Measurements from ENCODE around the gene KMT2E. TPM values are rescaled to one million over a fixed set of nuclear protein-coding genes. Genes with fewer than 3 reads are reported as not detected.

Gene KMT2E
- total RNA-seq, 2 donors from 2014 or later = 83.7 to 102 TPM

DNA sequence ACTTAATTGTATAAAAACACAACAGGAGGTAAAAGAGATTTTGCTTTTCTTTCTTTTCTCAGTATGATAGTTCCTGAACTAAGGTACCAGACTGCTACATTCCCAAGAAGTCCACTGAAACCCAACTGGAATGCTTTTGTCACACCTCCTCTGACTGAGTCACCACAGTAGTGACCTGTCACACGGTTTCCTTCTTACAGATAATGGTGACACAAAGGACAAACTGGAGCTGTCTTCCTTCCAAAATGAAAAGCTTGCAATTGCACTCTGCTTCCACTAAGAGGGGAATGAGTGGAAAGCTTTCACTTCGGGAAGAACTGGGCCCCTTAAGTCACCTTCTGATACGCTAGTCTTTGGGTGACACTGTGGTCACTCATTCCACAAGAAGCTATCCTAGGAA, 122.2 kb downstream of the KMT2E start:
- intact Hi-C loops (cut with DNase I) = loop anchor here (10.0 kb wide), 1 partner anchor 199 kb away; no protein-coding TSS in a partner anchor
- H3K9me3 ChIP-seq = no peaks in the 10 kb centered on the region
- no peak overlapping the region for H3K4me3 ChIP-seq
- H3K4me1 ChIP-seq (replicated peaks) = no peaks in the 10 kb centered on the region
- DNase-seq (ENCODE audit: low spot score) = no peak
- no peak for TF ChIP-seq POLR2A (IDR thresholded peaks at IDR 0.05)
- 84% methylated on average over 3 of the region's 3 CpGs for WGBS
- no peak overlapping the region for H3K27ac ChIP-seq
- H3K27me3 ChIP-seq (replicated peaks; ENCODE audit: insufficient read depth) = no peaks in the 10 kb centered on the region
- no peaks in the 10 kb centered on the region for H3K36me3 ChIP-seq

DNA sequence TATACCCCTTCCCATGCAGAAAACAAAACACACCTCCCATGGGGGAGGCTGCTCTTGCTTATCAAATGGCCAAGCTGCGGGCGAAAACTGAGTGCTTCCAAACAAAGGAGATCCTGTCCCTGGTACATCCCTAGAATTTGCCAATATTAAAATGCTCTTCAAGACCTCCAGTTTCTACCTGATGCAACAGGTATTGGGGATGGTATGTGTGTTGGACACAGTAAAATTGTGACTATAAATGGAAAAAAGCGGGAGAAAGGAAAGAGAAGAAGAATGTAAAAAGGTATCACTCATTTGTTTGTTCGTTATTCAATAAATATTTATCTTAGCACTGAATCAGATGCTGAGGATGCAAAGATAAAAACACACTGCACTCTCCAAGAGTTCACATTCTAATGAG, 123.9 kb downstream of the KMT2E start:
- H3K36me3 ChIP-seq = no peaks in the 10 kb centered on the region
- TF ChIP-seq POLR2A (IDR thresholded peaks at IDR 0.05) (no peak), POLR2AphosphoS5 (IDR thresholded peaks at IDR 0.05) (no peak)
- TF ChIP-seq, protein P1, sequence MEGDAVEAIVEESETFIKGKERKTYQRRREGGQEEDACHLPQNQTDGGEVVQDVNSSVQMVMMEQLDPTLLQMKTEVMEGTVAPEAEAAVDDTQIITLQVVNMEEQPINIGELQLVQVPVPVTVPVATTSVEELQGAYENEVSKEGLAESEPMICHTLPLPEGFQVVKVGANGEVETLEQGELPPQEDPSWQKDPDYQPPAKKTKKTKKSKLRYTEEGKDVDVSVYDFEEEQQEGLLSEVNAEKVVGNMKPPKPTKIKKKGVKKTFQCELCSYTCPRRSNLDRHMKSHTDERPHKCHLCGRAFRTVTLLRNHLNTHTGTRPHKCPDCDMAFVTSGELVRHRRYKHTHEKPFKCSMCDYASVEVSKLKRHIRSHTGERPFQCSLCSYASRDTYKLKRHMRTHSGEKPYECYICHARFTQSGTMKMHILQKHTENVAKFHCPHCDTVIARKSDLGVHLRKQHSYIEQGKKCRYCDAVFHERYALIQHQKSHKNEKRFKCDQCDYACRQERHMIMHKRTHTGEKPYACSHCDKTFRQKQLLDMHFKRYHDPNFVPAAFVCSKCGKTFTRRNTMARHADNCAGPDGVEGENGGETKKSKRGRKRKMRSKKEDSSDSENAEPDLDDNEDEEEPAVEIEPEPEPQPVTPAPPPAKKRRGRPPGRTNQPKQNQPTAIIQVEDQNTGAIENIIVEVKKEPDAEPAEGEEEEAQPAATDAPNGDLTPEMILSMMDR (IDR thresholded peaks at IDR 0.05) = no peak
- H3K27me3 ChIP-seq (replicated peaks; ENCODE audit: insufficient read depth) = no peaks in the 10 kb centered on the region
- WGBS = 90% methylated on average over 4 of the region's 4 CpGs
- H3K27ac ChIP-seq = no peak overlapping the region
- intact Hi-C loops (cut with DNase I) = loop anchor here (10.0 kb wide), 1 partner anchor 197 kb away; no protein-coding TSS in a partner anchor
- no peak overlapping the region for H3K4me3 ChIP-seq
- H3K4me1 ChIP-seq (replicated peaks) = no peaks in the 10 kb centered on the region
- DNase-seq (ENCODE audit: low spot score) = no peak
- no peaks in the 10 kb centered on the region for H3K9me3 ChIP-seq

- intact Hi-C loops (cut with DNase I) = loop anchor here (10.0 kb wide), 1 partner anchor 195 kb away; no protein-coding TSS in a partner anchor
- Histone ChIP-seq H3K27me3 (replicated peaks; ENCODE audit: insufficient read depth) (no peaks in the 10 kb centered on the region), H3K27ac (no peak overlapping the region), H3K36me3 (no peaks in the 10 kb centered on the region), H3K4me1 (replicated peaks) (no peaks in the 10 kb centered on the region), H3K9me3 (no peaks in the 10 kb centered on the region), H3K4me3 (no peak overlapping the region)
- TF ChIP-seq POLR2A (IDR thresholded peaks at IDR 0.05) (no peak), POLR2AphosphoS5 (IDR thresholded peaks at IDR 0.05) (no peak)
- TF ChIP-seq, protein P1 (IDR thresholded peaks at IDR 0.05) = no peak
- no peak for DNase-seq (ENCODE audit: low spot score)
Observed at GRCh38 chr7:105139381-105139780, 125.4 kb downstream of the KMT2E start.

DNA sequence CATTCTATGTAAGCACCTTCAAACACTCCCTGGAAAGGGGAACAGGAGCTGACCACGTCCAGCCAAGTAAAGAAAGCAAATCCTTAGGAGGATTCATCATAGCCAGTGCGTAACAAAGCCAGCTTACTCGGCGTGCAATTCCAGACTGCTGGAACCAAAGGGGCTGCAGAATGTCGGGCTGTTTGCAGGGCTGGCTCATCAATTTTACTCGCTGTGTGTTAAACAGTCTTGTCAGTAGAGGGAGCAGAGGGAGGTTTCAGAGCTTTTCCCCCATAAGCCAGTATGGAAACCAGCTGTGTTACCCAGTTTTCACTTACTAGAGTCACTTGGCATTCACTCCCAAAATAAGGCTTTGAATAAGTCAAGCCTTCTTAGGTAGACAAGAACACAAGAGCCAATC, 127.1 kb downstream of the KMT2E start:
- H3K27me3 ChIP-seq (replicated peaks; ENCODE audit: insufficient read depth) = no peaks in the 10 kb centered on the region
- no peaks in the 10 kb centered on the region for H3K4me1 ChIP-seq (replicated peaks)
- no peaks in the 10 kb centered on the region for H3K9me3 ChIP-seq
- no peak overlapping the region for H3K4me3 ChIP-seq
- TF ChIP-seq POLR2A (IDR thresholded peaks at IDR 0.05) = no peak
- TF ChIP-seq, protein P1 (IDR thresholded peaks at IDR 0.05) = peak in 1 of 4 experiments; percentile 7
- no peak for DNase-seq (ENCODE audit: low spot score)
- no peak overlapping the region for H3K27ac ChIP-seq
- intact Hi-C loops (cut with DNase I) = no loop called here
- H3K36me3 ChIP-seq = no peaks in the 10 kb centered on the region
- WGBS = 76% methylated on average over 6 of the region's 6 CpGs

- H3K27ac ChIP-seq = no peak overlapping the region
- no peaks in the 10 kb centered on the region for H3K27me3 ChIP-seq (replicated peaks; ENCODE audit: insufficient read depth)
- H3K36me3 ChIP-seq = no peaks in the 10 kb centered on the region
- TF ChIP-seq POLR2A (IDR thresholded peaks at IDR 0.05) (no peak), POLR2AphosphoS5 (IDR thresholded peaks at IDR 0.05) (no peak)
- TF ChIP-seq, protein P1 (IDR thresholded peaks at IDR 0.05) = no peak
- DNase-seq (ENCODE audit: low spot score) = no peak
- WGBS = 65% methylated on average over 3 of the region's 3 CpGs
- H3K9me3 ChIP-seq = no peaks in the 10 kb centered on the region
- no peaks in the 10 kb centered on the region for H3K4me1 ChIP-seq (replicated peaks)
- intact Hi-C loops (cut with DNase I) = no loop called here
- no peak overlapping the region for H3K4me3 ChIP-seq
Observed at GRCh38 chr7:105149827-105150226, 135.8 kb downstream of the KMT2E start.

All from prostate gland (tissue), 2 donors.